BE2C (cell line): ENCODE measurements around the gene LYPD6.

ENCODE experiments used
- DNase-seq: peaks from one replicate; pipeline ENCODE4 v3.0.0-alpha.2; 2020
- H3K27me3 ChIP-seq: fragments of 250-450 bp; sonication (Bioruptor Pico); 2 replicates; pipeline ENCODE4 v1.5.1; 2020; ENCODE audit warnings: mild to moderate bottlenecking
- H3K36me3 ChIP-seq: fragments of 250-450 bp; sonication (Bioruptor Pico); 2 replicates; pipeline ENCODE4 v1.5.1; 2020; ENCODE audit warnings: mild to moderate bottlenecking
- H3K4me1 ChIP-seq: fragments of 250-450 bp; sonication (Bioruptor Pico); 2 replicates; pipeline ENCODE4 v1.5.1; 2020
- H3K4me3 ChIP-seq: 2 replicates; pipeline ENCODE4 v1.5.1; 2011; ENCODE audit warnings: low read depth, low read length
- H3K9me3 ChIP-seq: fragments of 250-450 bp; sonication (Bioruptor Pico); 2 replicates; pipeline ENCODE4 v1.5.1; 2020
- TF ChIP-seq, protein P1 (sequence below): IDR thresholded peaks from 2 replicates; pipeline ENCODE4 v1.5.1; 2012; ENCODE audit warnings: mild to moderate bottlenecking, low read depth, low read length

LYPD6 gene

DNA sequence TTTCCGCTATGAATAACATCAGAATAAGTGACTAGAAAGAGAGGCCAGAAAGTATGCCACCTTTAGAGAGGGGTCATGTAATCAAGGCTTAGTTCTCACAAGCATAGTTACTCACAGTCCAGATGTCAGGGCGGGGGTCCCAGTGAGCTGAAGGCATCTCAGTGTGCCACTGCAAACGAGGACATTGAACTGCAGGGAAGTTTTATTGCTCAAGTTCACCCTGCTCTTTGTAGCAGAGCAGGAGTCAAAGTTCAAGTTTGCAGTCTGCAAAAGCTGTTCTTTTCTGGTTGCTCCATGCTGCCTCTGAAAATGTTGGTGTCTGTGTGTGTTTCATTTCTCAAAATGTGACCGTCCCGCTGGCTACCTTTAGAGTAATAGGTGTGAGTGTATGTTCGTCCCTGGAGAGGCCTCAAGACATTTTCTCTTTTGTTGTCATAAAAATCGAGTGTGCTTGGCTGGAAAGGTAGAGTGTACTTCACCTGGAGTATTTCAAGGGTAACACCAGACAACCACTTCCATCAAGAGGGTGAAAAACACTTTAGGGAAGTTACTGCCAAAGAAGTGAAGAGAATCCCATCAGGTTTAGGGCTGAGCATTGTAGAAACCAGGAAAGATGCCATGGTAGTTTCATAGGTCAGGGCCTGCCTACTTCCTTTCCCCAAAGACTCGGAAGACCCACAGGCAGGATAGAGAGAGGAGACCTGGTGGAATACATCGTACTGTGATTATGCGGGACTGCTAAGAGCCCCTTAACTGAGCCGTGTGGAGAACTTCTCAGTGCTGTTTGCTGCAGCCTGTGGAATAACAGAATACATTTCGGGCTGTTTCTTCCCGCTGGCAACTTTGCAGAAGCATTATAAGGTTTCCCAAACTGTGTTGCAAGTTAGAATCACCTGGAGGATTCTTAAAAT, 89.9 kb downstream of the LYPD6 start:
- Histone ChIP-seq H3K9me3 (no peaks in the 10 kb centered on the region), H3K27me3 (no peaks in the 10 kb centered on the region), H3K4me3 (no peak overlapping the region), H3K36me3 (no peaks in the 10 kb centered on the region), H3K4me1 (no peaks in the 10 kb centered on the region)
- no peak for DNase-seq
- TF ChIP-seq, protein P1, sequence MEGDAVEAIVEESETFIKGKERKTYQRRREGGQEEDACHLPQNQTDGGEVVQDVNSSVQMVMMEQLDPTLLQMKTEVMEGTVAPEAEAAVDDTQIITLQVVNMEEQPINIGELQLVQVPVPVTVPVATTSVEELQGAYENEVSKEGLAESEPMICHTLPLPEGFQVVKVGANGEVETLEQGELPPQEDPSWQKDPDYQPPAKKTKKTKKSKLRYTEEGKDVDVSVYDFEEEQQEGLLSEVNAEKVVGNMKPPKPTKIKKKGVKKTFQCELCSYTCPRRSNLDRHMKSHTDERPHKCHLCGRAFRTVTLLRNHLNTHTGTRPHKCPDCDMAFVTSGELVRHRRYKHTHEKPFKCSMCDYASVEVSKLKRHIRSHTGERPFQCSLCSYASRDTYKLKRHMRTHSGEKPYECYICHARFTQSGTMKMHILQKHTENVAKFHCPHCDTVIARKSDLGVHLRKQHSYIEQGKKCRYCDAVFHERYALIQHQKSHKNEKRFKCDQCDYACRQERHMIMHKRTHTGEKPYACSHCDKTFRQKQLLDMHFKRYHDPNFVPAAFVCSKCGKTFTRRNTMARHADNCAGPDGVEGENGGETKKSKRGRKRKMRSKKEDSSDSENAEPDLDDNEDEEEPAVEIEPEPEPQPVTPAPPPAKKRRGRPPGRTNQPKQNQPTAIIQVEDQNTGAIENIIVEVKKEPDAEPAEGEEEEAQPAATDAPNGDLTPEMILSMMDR: no peak

DNA sequence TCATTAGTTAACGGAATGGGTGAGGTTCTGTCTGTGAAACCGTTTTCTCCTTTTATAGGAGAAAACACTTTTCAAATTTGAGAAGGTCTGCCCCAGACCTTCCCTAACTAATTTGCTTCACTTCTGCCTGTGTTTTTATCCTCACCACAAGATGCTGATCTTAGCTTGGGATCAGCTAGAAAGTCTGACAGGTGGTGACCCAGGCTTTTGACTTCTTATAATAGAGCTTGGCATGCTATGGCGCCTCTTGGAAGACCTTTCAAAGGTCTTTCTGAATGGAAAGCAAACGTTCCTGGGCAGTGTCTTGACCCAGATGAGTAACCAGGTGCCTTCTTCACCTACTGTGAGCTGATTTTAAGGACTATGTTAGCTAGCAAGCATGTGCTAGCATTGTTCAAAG, 91.4 kb downstream of the LYPD6 start:
- DNase-seq: no peak
- Histone ChIP-seq H3K27me3 (no peaks in the 10 kb centered on the region), H3K4me1 (no peaks in the 10 kb centered on the region), H3K36me3 (no peaks in the 10 kb centered on the region), H3K4me3 (no peak overlapping the region), H3K9me3 (no peaks in the 10 kb centered on the region)
- TF ChIP-seq, protein P1: no peak

DNA sequence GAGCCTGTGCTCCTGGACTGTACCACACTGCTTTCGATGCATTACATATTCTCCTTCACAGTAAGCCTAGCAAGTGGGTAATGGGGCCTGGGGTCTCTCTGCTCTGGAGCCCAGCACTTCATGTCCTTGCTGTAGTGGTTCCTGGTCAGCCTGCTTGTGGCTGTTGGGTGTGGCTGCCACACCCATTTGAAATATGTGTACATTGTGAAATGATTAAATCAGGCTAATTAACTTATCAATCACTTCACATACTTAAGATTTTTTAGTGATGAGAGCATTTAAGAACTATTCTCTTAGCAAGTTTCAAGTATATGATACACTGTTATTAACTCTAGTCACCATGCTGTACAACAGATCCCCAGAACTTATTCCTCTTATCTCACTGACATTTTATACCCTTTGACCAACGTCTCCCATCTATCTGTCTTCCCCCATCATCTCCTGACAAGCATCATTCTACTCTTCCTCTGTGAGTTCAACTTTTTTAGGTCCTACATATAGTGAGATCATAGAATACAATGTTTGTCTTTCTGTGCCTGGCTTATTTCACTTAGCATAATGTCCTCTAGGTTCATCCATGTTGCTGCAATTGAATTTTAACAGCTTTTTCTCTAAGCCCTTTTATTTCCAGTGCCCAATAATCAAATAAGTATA, 92.1 kb downstream of the LYPD6 start:
- Histone ChIP-seq H3K27me3 (no peaks in the 10 kb centered on the region), H3K36me3 (no peaks in the 10 kb centered on the region), H3K4me1 (no peaks in the 10 kb centered on the region), H3K9me3 (no peaks in the 10 kb centered on the region), H3K4me3 (no peak overlapping the region)
- DNase-seq: no peak
- TF ChIP-seq, protein P1: no peak

DNA sequence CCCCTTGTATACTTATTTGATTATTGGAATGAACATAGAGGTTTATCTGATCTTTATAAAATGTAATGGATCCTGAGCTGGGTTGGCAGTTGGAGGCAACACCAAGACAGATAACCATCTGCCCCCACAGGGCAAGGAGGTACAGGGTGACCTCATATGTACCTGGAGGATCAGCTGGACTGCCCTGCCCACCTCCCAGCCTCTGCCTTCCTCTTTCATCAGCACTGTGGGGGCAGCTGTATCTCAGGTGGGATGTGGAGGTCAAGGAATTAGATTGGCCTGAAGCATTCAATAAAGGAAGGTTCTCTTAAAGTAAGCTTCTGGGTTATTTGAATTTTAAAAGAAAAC, 92.6 kb downstream of the LYPD6 start:
- no peak for DNase-seq
- H3K4me3 ChIP-seq: no peak overlapping the region
- TF ChIP-seq, protein P1: no peak
- no peaks in the 10 kb centered on the region for H3K27me3 ChIP-seq
- no peaks in the 10 kb centered on the region for H3K4me1 ChIP-seq
- H3K36me3 ChIP-seq: no peaks in the 10 kb centered on the region
- H3K9me3 ChIP-seq: no peaks in the 10 kb centered on the region

DNA sequence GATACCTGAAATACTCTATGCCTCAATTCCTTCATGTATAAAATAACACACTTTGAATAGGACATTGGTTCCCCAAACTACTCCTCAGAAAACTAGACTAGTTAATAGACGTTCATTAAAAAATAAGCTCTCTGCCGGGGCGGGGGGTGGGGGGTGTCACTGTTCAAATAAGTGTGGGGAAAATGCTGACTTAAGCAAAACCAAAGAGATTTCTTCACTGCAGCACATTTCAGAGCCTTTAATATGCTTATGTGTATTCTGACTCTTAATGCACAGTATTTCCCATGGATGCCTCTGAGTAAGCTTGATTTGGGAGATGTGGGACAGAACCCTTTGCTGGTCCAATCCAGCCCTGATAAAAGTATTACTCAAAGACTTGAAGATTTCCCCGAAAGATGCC, 93.2 kb downstream of the LYPD6 start:
- Histone ChIP-seq H3K27me3 (no peaks in the 10 kb centered on the region), H3K36me3 (no peaks in the 10 kb centered on the region), H3K4me1 (no peaks in the 10 kb centered on the region), H3K9me3 (no peaks in the 10 kb centered on the region), H3K4me3 (no peak overlapping the region)
- TF ChIP-seq, protein P1: no peak
- no peak for DNase-seq

DNA sequence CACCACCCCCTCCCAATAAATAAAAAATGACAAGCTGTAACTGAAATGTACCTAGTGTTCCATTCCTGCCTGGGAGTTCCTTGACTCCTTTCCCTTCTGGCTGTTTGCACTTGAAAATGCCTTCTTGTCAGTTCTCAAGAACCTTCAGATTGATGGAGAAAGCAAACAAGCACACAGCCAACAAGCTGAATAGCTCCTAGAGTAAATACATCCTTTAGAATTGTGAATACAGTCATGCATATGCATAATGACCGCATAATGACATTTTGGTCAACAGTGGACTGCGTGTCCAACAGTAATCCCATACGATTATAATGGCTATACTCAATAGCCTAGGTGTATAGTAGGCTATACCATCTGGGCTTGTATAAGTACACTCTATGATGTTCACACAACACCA, 97.0 kb downstream of the LYPD6 start:
- no peaks in the 10 kb centered on the region for H3K4me1 ChIP-seq
- no peak overlapping the region for H3K4me3 ChIP-seq
- no peaks in the 10 kb centered on the region for H3K27me3 ChIP-seq
- H3K9me3 ChIP-seq: no peaks in the 10 kb centered on the region
- no peaks in the 10 kb centered on the region for H3K36me3 ChIP-seq
- DNase-seq: no peak
- TF ChIP-seq, protein P1: no peak
